Pericardium fibroblast (primary cell): ENCODE measurements around the gene MRPL54. TPM values are rescaled to one million over a fixed set of nuclear protein-coding genes. Genes with fewer than 3 reads are reported as not detected.

Experiments used
- total RNA-seq: library from RNA; depleted of rRNA; stranded (reverse); fragments of >200 nt; gene quantifications from 2 replicates; pipeline ENCODE4 v1.2.3, GENCODE V29; 2015

The MRPL54 gene
- 45.7 and 68.4 TPM in 2 replicates for total RNA-seq

GRCh38 chr19:3762501-3763459 is at the start of gene MRPL54:
Gene MRPL54, plus strand, starts transcription at chr19:3762682. Its CDS starts 19 bp downstream, at chr19:3762701.

DNA sequence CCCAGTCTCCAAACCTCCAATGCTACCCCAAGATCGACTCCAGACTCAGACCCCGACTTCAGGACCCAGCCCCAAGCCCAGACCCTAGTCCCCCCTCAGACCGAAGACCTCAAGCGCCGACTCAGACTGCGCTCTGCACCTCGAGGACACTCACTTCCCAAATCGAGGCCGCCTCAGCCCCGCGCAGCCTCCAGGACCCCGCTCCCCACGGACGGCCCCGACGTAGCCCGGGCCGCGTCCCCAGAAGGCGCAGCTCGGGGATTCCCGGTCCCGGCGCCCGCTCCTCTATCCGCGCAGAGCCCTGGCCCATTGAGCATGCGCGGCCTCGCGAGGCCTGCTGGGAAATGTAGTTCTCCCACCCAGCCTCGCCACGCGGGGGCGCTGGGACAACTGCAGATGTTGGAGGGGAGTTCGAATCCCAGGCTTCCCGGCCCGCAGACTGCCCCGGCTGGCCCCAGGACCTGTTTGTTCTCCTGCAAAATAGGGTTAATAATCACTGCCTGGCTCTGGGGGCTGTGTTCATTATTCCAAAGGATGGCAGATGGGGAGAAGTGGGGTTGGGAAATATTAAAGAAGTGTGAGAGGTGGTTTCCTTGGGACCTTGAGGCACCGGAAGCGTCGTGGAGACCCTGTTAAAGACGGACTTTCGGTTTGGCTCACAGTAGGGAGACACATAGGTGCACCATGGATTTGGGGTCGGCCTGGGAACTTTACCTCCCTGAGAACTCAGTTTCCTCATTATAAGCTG is 926 bp upstream of the MRPL54 start, which contains the start of gene APBA3:
Gene APBA3 (minus strand): TSS at position 311 of the 748 bp plus-strand sequence. CDS start 1,428 bp downstream, outside the sequence.

GRCh38 chr19:3771906-3772455 is 9.5 kb downstream of the MRPL54 start, which contains the start of gene RAX2:
Gene RAX2, minus strand, starts transcription at chr19:3772228. Its CDS starts 486 bp downstream, at chr19:3771742.

DNA sequence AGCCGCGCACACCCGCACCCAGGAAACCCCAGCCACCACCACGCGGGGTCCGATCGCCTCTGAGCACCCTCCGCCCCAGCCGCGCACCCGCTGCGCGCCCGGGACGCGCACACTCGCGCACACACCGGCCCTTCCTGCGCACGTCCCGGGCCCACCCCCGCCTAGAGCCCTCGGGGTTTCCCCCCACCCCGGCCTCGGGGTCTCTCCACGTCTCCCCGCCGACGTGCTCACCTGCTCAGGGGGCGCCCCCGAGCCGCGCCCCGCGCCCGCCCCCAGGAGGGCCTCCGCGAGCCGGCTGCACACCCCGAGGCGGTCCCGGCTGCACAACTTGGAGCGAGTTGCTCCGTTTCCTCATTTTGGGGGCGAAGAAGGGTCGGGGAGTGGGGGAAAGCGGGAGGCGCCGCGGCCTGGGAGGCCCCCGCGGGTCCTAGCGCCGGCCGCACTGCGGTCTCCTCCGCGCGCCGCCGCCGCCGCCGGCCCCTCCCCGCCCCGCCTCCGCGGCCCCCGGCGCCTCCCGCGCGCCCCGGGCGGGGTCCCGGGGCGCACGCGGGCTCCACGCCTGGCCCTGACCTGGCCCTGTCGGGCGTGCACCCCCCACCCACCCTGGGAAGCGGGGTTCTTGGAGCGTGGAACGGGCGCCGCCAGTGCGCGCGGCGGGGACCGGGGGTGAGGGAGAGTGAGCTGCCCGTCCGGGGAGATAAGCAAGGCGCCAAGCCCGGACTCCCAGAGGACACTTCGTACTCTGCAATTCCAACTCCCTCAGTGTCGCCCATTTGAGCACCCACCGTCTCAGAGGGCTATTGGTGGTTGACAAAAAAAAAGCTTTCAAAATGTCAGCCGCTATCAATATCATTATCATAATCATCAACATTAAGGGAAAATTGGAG is 23.7 kb downstream of the MRPL54 start, which contains the start of gene MATK:
Gene MATK (minus strand): TSS at position 444 of the 887 bp plus-strand sequence. CDS start 1,246 bp downstream, outside the sequence.

Other genes with a start within 250 kb of the MRPL54 start
- gene TEKTIP1, start 223.5 kb upstream of the MRPL54 start, total RNA-seq: not detected in 2 replicates
- gene MFSD12, start 205.1 kb upstream of the MRPL54 start, total RNA-seq: 56.2 and 65.9 TPM in 2 replicates
- gene HMG20B, start 189.7 kb upstream of the MRPL54 start, total RNA-seq: 92.5 and 95.8 TPM in 2 replicates
- 0.12 and 0.34 TPM in 2 replicates for gene GIPC3, start 177.2 kb upstream of the MRPL54 start, total RNA-seq
- gene TBXA2R, start 155.8 kb upstream of the MRPL54 start, total RNA-seq: 0.47 and 1.4 TPM in 2 replicates
- 21.6 and 23.5 TPM in 2 replicates for gene CACTIN, start 135.9 kb upstream of the MRPL54 start, total RNA-seq
- 37.3 and 42.4 TPM in 2 replicates for gene PIP5K1C, start 62.2 kb upstream of the MRPL54 start, total RNA-seq
- gene TJP3, start 54.3 kb upstream of the MRPL54 start, total RNA-seq: not detected in 2 replicates
- gene APBA3, start 990 bp upstream of the MRPL54 start, total RNA-seq: 21.4 and 25.8 TPM in 2 replicates
- not detected in 2 replicates for gene RAX2, start 9.5 kb downstream of the MRPL54 start, total RNA-seq
- gene MATK, start 23.7 kb downstream of the MRPL54 start, total RNA-seq: not detected in 2 replicates
- gene ZFR2, start 106.4 kb downstream of the MRPL54 start, total RNA-seq: not detected in 2 replicates
- not detected in 2 replicates for gene ATCAY, start 118.0 kb downstream of the MRPL54 start, total RNA-seq
- 0.26 TPM in 1 of 2 replicates, not detected in the other for gene NMRK2, start 170.4 kb downstream of the MRPL54 start, total RNA-seq
- 68.3 and 81.7 TPM in 2 replicates for gene DAPK3, start 208.4 kb downstream of the MRPL54 start, total RNA-seq
- gene EEF2, start 222.8 kb downstream of the MRPL54 start, total RNA-seq: 3,007 and 5,415 TPM in 2 replicates
- 12.7 and 14.6 TPM in 2 replicates for gene PIAS4, start 245.1 kb downstream of the MRPL54 start, total RNA-seq